Ectodermal cell (in vitro differentiated cells): ENCODE data around the gene RAB19.

Source experiments
- H3K27ac ChIP-seq: 2 replicates; pipeline ENCODE4 v1.7.0; 2013; ENCODE audit warnings: mild to moderate bottlenecking, low read depth, low read length; ENCODE audit not compliant: insufficient read depth, poor library complexity, severe bottlenecking
- H3K27me3 ChIP-seq: 2 replicates; pipeline ENCODE4 v1.7.0; 2013; ENCODE audit warnings: mild to moderate bottlenecking, low read length; ENCODE audit not compliant: insufficient read depth, control insufficient read depth, poor library complexity, severe bottlenecking
- H3K36me3 ChIP-seq: one replicate; pipeline ENCODE4 v1.7.0; 2013; ENCODE audit warnings: low read length; ENCODE audit not compliant: control insufficient read depth, insufficient read depth
- H3K4me1 ChIP-seq: one replicate; pipeline ENCODE4 v1.7.0; 2013; ENCODE audit warnings: low read length; ENCODE audit not compliant: control insufficient read depth, insufficient read depth
- H3K4me3 ChIP-seq: 2 replicates; pipeline ENCODE4 v1.7.0; 2013; ENCODE audit warnings: low read depth, low read length, control low read depth; ENCODE audit not compliant: insufficient read depth
- H3K9me3 ChIP-seq: 2 replicates; pipeline ENCODE4 v1.7.0; 2013; ENCODE audit warnings: mild to moderate bottlenecking, low read length, moderate library complexity; ENCODE audit not compliant: control insufficient read depth
- WGBS, 2 experiments: methylation state at CpG; one replicate each; pipeline ENCODE4 v1.1.7; 2013; ENCODE audit warnings: missing lambda C conversion rate in 2 of 2; 5-methylcytosine and 5-hydroxymethylcytosine counted together

Gene RAB19

GRCh38 chr7:140475747-140476333 lies 72.0 kb downstream of the RAB19 start:
- Histone ChIP-seq H3K36me3 (peaks cover 4% of the 10 kb centered on the region), H3K27me3 (no peaks in the 10 kb centered on the region), H3K27ac (no peak overlapping the region), H3K9me3 (no peaks in the 10 kb centered on the region), H3K4me1 (no peaks in the 10 kb centered on the region), H3K4me3 (no peak overlapping the region)
- WGBS, 2 experiments: 83 to 88% methylated on average over 1 of the region's 2 CpGs

GRCh38 chr7:140476698-140477261 lies 72.9 kb downstream of the RAB19 start:
- Histone ChIP-seq H3K27me3 (no peaks in the 10 kb centered on the region), H3K4me3 (no peak overlapping the region), H3K27ac (no peak overlapping the region), H3K9me3 (no peaks in the 10 kb centered on the region), H3K36me3 (no peaks in the 10 kb centered on the region), H3K4me1 (no peaks in the 10 kb centered on the region)
- WGBS, 2 experiments: 84 to 87% methylated on average over 11 of the region's 11 CpGs
